Transverse colon (tissue), 4 donors: ENCODE measurements around the gene PWWP2A. TPM values are rescaled to one million over a fixed set of nuclear protein-coding genes. Genes with fewer than 3 reads are reported as not detected.
A peak's percentile ranks its signal among the peaks of the same experiment; 100 is the strongest.

ENCODE experiments used
- DNase-seq: peaks from one replicate; pipeline ENCODE4 v3.0.0-alpha.2; 2019
- H3K27ac ChIP-seq, 4 donors: fragments of 200-600 bp; sonication (generic); 2 replicates each; pipeline ENCODE4 v1.5.1; 2016 to 2018; ENCODE audit warnings: inconsistent platforms in 4 of 4
- H3K27me3 ChIP-seq: fragments of 200-600 bp; sonication (generic); 2 replicates; pipeline ENCODE4 v1.5.1; 2017; ENCODE audit warnings: inconsistent platforms
- H3K36me3 ChIP-seq, 4 donors: fragments of 200-600 bp; sonication (generic); 2 replicates each; pipeline ENCODE4 v1.5.1; 2017 to 2019; ENCODE audit warnings: inconsistent platforms in 4 of 4
- H3K4me1 ChIP-seq, 4 donors: fragments of 200-600 bp; sonication (generic); 2 replicates each; pipeline ENCODE4 v1.5.1; 2017 to 2020; ENCODE audit warnings: inconsistent platforms in 4 of 4
- H3K4me3 ChIP-seq, 4 donors: fragments of 200-600 bp; sonication (generic); 1 replicate in 1 of 4; 2 replicates in 3 of 4; pipeline versions ENCODE4 v1.5.1 to v1.6.1; 2017 to 2019; ENCODE audit warnings: inconsistent platforms in 4 of 4
- H3K9me3 ChIP-seq, 2 donors: fragments of 200-600 bp; sonication (generic); 2 replicates each; pipeline ENCODE4 v1.5.1; 2017 to 2019; ENCODE audit warnings: inconsistent platforms in 2 of 2
- EP300 ChIP-seq: sonication (generic); formaldehyde crosslinking; IDR thresholded peaks from one replicate; pipeline ENCODE4 v1.6.1; 2017; ENCODE audit warnings: antibody characterized with exemption, low read depth
- POLR2A ChIP-seq: fragments of 450-650 bp; IDR thresholded peaks from one replicate; pipeline ENCODE4 v1.6.1; 2016; ENCODE audit warnings: antibody characterized with exemption, mild to moderate bottlenecking, moderate library complexity
- POLR2AphosphoS5 ChIP-seq, 3 donors: sonication (generic); formaldehyde crosslinking; IDR thresholded peaks; one replicate each; pipeline ENCODE4 v1.6.1; 2016; ENCODE audit warnings: antibody characterized with exemption in 3 of 3
- WGBS, 2 donors: methylation state at CpG; one replicate each; pipeline ENCODE4 v1.1.5; 2018; ENCODE audit warnings: low coverage in 1 of 2; 5-methylcytosine and 5-hydroxymethylcytosine counted together
- in situ Hi-C, 4 donors: fragments of 200-750 bp; cut with MboI; loops; one replicate each; pipeline versions ENCODE4 v1.15.0 to v1.15.1; 2017; ENCODE audit warnings: low sequenced_read_pairs in 3 of 4, low pct_ligation_motif_present in 1 of 4, low pct_unique_long_range_greater_than_20kb in 1 of 4
- intact Hi-C: fragments of 100-400 bp; cut with DNase I; formaldehyde crosslinking; loops from one replicate; pipeline ENCODE4 v1.15.1; 2023; ENCODE audit warnings: low total_unique reads
- total RNA-seq, 4 donors: library from RNA; depleted of rRNA; stranded (reverse); fragments of >200 nt; gene quantifications; one replicate each; pipeline ENCODE4 v1.1.0, GENCODE V29; 2016
- TF ChIP-seq, protein P1 (sequence below), 5 experiments: fragments of 200-600 bp in 3 of 5; fragments of 450-650 bp in 2 of 5; sonication (generic) in 3 of 5; IDR thresholded peaks; 1 replicate in 2 of 5; 2 replicates in 3 of 5; pipeline ENCODE4 v1.5.1; 2016 to 2017; ENCODE audit warnings: antibody characterized with exemption in 5 of 5, inconsistent platforms in 3 of 5, mild to moderate bottlenecking in 2 of 5, moderate library complexity in 1 of 5

The PWWP2A gene
- total RNA-seq, 4 donors from 2014 or later: 42.7 to 66.7 (median 53.5) TPM

DNA sequence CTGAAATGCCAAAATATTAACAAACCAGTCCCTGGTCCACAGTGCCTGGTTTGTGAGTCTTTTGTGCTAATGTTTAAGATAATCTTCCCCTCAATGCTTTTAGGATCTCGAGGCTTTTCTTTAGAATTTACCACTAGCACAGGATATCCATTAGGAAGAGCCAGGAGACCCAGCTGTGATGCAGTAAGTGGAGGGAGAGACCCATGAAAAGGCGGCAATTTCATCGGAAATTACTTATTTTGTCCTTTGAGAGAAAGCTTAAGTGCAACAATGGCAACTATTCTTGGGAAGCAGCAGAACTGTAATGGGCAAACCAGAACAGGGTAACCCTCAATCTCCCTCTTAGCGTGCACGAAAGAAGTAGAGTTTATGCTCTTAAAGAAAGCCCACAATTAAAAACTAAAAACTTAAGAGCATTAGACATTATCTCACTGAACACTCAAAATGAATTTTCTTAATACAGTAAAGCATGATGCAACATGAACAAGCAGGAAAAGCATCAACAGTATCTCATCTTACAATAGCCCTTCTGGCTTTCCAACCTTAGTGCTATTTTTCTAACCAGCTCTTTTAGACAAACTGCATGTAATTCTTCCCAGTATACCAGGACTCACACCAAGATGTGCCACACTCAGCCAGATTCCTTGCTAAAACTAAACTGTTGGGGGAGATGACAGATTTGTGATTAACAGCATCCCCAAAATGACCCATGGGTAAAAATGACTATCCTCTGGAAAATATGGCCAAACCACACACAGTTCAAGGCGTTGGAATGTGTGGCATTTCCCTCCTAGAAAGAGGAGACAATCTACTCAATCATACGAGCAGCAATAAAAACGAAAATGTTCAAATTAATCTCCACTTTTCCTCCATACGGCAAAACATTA lies 36.4 kb downstream of the PWWP2A start:
- no peaks in the 10 kb centered on the region for H3K9me3 ChIP-seq
- no peak overlapping the region for H3K4me3 ChIP-seq
- no peaks in the 10 kb centered on the region for H3K27me3 ChIP-seq
- peaks cover 0 to 45% (median 10%) of the 10 kb centered on the region in 4 donors for H3K4me1 ChIP-seq
- TF ChIP-seq POLR2AphosphoS5 (IDR thresholded peaks at IDR 0.05) (peak in 1 of 3 donors; percentile 21), EP300 (no peak)
- no peak for DNase-seq
- intact Hi-C loops: no loop called here
- peak overlapping the region in 1 of 4 donors; percentile 2 for H3K27ac ChIP-seq
- WGBS, 2 donors: 70 to 80% methylated on average over 9 of the region's 9 CpGs
- peaks cover 0 to 6% (median 0%) of the 10 kb centered on the region in 4 donors for H3K36me3 ChIP-seq
- in situ Hi-C loops: no loop called here

DNA sequence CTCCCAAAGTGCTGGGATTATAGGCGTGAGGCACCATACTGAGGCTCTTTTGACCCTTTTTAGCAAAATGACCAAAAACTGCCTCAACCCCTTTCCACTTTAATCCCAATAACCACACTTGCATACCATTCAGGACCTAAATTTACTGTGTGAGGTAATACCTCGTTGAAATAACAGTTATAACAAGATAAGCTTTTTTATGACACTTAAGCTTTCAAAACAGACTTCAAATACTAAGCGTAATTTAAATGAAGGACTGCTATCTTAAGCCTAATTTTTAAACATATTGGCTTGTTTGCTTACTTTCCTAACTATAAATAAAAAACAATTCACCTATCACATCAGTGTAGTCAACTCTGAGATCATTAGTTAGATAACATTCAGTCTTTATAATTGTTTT lies 37.8 kb downstream of the PWWP2A start:
- in situ Hi-C loops: no loop called here
- H3K27me3 ChIP-seq: no peaks in the 10 kb centered on the region
- intact Hi-C loops: no loop called here
- H3K9me3 ChIP-seq: no peaks in the 10 kb centered on the region
- WGBS, 2 donors: 23 to 56% methylated on average over 2 to 3 of the region's 3 CpGs
- peaks cover 0 to 46% (median 10%) of the 10 kb centered on the region in 4 donors for H3K4me1 ChIP-seq
- H3K4me3 ChIP-seq: no peak overlapping the region
- no peak for TF ChIP-seq POLR2AphosphoS5 (IDR thresholded peaks at IDR 0.05)
- TF ChIP-seq, protein P1, sequence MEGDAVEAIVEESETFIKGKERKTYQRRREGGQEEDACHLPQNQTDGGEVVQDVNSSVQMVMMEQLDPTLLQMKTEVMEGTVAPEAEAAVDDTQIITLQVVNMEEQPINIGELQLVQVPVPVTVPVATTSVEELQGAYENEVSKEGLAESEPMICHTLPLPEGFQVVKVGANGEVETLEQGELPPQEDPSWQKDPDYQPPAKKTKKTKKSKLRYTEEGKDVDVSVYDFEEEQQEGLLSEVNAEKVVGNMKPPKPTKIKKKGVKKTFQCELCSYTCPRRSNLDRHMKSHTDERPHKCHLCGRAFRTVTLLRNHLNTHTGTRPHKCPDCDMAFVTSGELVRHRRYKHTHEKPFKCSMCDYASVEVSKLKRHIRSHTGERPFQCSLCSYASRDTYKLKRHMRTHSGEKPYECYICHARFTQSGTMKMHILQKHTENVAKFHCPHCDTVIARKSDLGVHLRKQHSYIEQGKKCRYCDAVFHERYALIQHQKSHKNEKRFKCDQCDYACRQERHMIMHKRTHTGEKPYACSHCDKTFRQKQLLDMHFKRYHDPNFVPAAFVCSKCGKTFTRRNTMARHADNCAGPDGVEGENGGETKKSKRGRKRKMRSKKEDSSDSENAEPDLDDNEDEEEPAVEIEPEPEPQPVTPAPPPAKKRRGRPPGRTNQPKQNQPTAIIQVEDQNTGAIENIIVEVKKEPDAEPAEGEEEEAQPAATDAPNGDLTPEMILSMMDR (IDR thresholded peaks at IDR 0.05): no peak
- TF ChIP-seq EP300: no peak
- TF ChIP-seq POLR2A: no peak
- H3K36me3 ChIP-seq: peaks cover 0 to 9% (median 0%) of the 10 kb centered on the region in 4 donors
- H3K27ac ChIP-seq: no peak overlapping the region
- no peak for DNase-seq

- TF ChIP-seq POLR2A: no peak
- TF ChIP-seq POLR2AphosphoS5 (IDR thresholded peaks at IDR 0.05): no peak
- TF ChIP-seq, protein P1 (IDR thresholded peaks at IDR 0.05): no peak
- no peak for TF ChIP-seq EP300
- no peak overlapping the region for H3K4me3 ChIP-seq
These were observed 39.5 kb downstream of the PWWP2A start for GRCh38 chr5:160079753-160080152.

GRCh38 chr5:160076997-160077396 lies 42.3 kb downstream of the PWWP2A start:
- Histone ChIP-seq H3K27ac (no peak overlapping the region), H3K4me1 (peaks cover 0 to 35% (median 9%) of the 10 kb centered on the region in 4 donors), H3K4me3 (no peak overlapping the region), H3K27me3 (no peaks in the 10 kb centered on the region), H3K36me3 (peaks cover 0 to 9% (median 0%) of the 10 kb centered on the region in 4 donors), H3K9me3 (no peaks in the 10 kb centered on the region)
- in situ Hi-C loops (no loop called here), intact Hi-C loops (no loop called here)
- no peak for DNase-seq
- TF ChIP-seq POLR2A (no peak), POLR2AphosphoS5 (IDR thresholded peaks at IDR 0.05) (no peak), EP300 (no peak)
- TF ChIP-seq, protein P1 (IDR thresholded peaks at IDR 0.05): no peak
- WGBS, 2 donors: 82 to 100% methylated on average over 1 to 2 of the region's 2 CpGs

More at GRCh38 chr5:160079753-160080152, 39.5 kb downstream of the PWWP2A start:
- Histone ChIP-seq H3K27me3 (no peaks in the 10 kb centered on the region), H3K36me3 (peaks cover 0 to 9% (median 0%) of the 10 kb centered on the region in 4 donors), H3K9me3 (no peaks in the 10 kb centered on the region), H3K27ac (peak overlapping the region; percentile 2 to 60 (median 30)), H3K4me1 (peaks cover 0 to 46% (median 10%) of the 10 kb centered on the region in 4 donors)
- 53 to 60% methylated on average over 2 of the region's 2 CpGs for WGBS, 2 donors
- in situ Hi-C loops: no loop called here
- intact Hi-C loops: no loop called here
- DNase-seq: no peak
